Cardiac muscle cell (in vitro differentiated cells and primary cell): ENCODE results near the gene VWA8. TPM values are rescaled to one million over a fixed set of nuclear protein-coding genes. Genes with fewer than 3 reads are reported as not detected.
"Not testable (repeated sequence)": the region's sequence is repeated elsewhere in the genome, so short reads cannot be mapped to it uniquely, and the experiment has no call there.

Source experiments
- DNase-seq, 2 donors: peaks; one replicate each; pipeline versions ENCODE4 v3.0.0 to v3.0.0-alpha.2; 2010 to 2017; ENCODE audit warnings: low read depth in 1 of 2, low spot score in 1 of 2
- H3K27ac ChIP-seq: fragments of 200-600 bp; sonication (generic); 2 replicates; pipeline ENCODE4 v1.5.1; 2016
- H3K27me3 ChIP-seq: fragments of 200-600 bp; sonication (generic); 2 replicates; pipeline ENCODE4 v1.6.0; 2016; ENCODE audit warnings: control low read depth
- H3K36me3 ChIP-seq: fragments of 200-600 bp; sonication (generic); 2 replicates; pipeline ENCODE4 v1.5.1; 2016; ENCODE audit warnings: control low read depth
- H3K4me1 ChIP-seq: fragments of 200-600 bp; sonication (generic); 2 replicates; pipeline ENCODE4 v1.8.1; 2017; ENCODE audit warnings: low read depth, mild to moderate bottlenecking, mixed run types
- H3K4me3 ChIP-seq: fragments of 200-600 bp; sonication (generic); 2 replicates; pipeline ENCODE4 v1.5.1; 2016; ENCODE audit warnings: mild to moderate bottlenecking
- H3K9me3 ChIP-seq: fragments of 200-600 bp; sonication (generic); 2 replicates; pipeline ENCODE4 v1.5.1; 2017; ENCODE audit warnings: low read depth, mild to moderate bottlenecking, control low read depth
- polyA plus RNA-seq: library from polyadenylated mRNA; unstranded; fragments of >200 nt; fragmentation: Nextera tagmentation; extraction: Ambion mirVana; gene quantifications from 2 replicates; pipeline ENCODE4 v1.2.1, GENCODE V29; 2016
- total RNA-seq: library from RNA; depleted of rRNA; stranded (reverse); fragments of >200 nt; gene quantifications from 2 replicates; pipeline ENCODE4 v1.2.3, GENCODE V29; 2016
- TF ChIP-seq, protein P1 (sequence below): IDR thresholded peaks from 2 replicates; pipeline ENCODE4 v1.5.1; 2012; ENCODE audit warnings: low read depth, mild to moderate bottlenecking, low read length

The VWA8 gene
- total and polyA plus RNA-seq, 2 experiments from 2014 or later, result 9.4 to 22.9 TPM

DNA sequence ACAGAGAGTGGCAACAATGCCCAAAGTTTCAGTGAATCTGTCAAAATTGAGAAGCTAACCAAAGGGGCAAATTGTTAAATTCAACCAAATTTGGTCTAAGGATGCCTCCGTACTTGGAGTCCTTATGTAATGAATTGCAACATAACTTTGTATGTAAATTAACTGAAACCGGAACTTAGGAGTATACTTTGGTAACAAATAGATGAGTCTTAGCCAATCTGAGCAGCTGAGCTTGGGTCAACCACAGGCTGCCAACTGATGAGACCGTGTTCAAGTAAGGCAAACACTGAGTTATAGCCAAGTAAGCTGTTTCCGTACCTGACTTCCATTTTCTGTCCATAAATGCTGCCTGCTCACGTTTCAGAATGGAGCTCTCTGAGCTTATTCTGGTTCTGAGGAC, 5.3 kb downstream of the VWA8 start:
- TF ChIP-seq, protein P1, sequence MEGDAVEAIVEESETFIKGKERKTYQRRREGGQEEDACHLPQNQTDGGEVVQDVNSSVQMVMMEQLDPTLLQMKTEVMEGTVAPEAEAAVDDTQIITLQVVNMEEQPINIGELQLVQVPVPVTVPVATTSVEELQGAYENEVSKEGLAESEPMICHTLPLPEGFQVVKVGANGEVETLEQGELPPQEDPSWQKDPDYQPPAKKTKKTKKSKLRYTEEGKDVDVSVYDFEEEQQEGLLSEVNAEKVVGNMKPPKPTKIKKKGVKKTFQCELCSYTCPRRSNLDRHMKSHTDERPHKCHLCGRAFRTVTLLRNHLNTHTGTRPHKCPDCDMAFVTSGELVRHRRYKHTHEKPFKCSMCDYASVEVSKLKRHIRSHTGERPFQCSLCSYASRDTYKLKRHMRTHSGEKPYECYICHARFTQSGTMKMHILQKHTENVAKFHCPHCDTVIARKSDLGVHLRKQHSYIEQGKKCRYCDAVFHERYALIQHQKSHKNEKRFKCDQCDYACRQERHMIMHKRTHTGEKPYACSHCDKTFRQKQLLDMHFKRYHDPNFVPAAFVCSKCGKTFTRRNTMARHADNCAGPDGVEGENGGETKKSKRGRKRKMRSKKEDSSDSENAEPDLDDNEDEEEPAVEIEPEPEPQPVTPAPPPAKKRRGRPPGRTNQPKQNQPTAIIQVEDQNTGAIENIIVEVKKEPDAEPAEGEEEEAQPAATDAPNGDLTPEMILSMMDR, result no peak
- Histone ChIP-seq H3K36me3 (no peaks in the 10 kb centered on the region), H3K27me3 (no peaks in the 10 kb centered on the region), H3K27ac (no peak overlapping the region), H3K4me3 (no peak overlapping the region), H3K4me1 (peaks cover 17% of the 10 kb centered on the region), H3K9me3 (no peaks in the 10 kb centered on the region)
- DNase-seq, result no peak

GRCh38 chr13:41954226-41954625, 6.7 kb downstream of the VWA8 start:
- Histone ChIP-seq H3K27ac (no peak overlapping the region), H3K4me1 (peaks cover 12% of the 10 kb centered on the region), H3K36me3 (no peaks in the 10 kb centered on the region), H3K27me3 (no peaks in the 10 kb centered on the region), H3K9me3 (no peaks in the 10 kb centered on the region), H3K4me3 (no peak overlapping the region)
- DNase-seq, result no peak
- TF ChIP-seq, protein P1, result no peak

- DNase-seq, result no peak
- Histone ChIP-seq H3K9me3 (no peaks in the 10 kb centered on the region), H3K27ac (no peak overlapping the region), H3K4me1 (peaks cover 9% of the 10 kb centered on the region), H3K27me3 (no peaks in the 10 kb centered on the region), H3K36me3 (no peaks in the 10 kb centered on the region), H3K4me3 (no peak overlapping the region)
- TF ChIP-seq, protein P1, result no peak
Observed at GRCh38 chr13:41952749-41953148, 8.2 kb downstream of the VWA8 start.

- H3K4me1 ChIP-seq, H3K27me3 ChIP-seq, H3K36me3 ChIP-seq, H3K27ac ChIP-seq, DNase-seq, H3K9me3 ChIP-seq, H3K4me3 ChIP-seq: not testable (repeated sequence)
Observed at GRCh38 chr13:41949104-41949503, 11.8 kb downstream of the VWA8 start.

GRCh38 chr13:41945926-41946325, 15.0 kb downstream of the VWA8 start:
- Histone ChIP-seq H3K27ac (no peak overlapping the region), H3K27me3 (no peaks in the 10 kb centered on the region), H3K4me3 (no peak overlapping the region), H3K36me3 (no peaks in the 10 kb centered on the region), H3K9me3 (no peaks in the 10 kb centered on the region), H3K4me1 (peaks cover 24% of the 10 kb centered on the region)
- TF ChIP-seq, protein P1, result no peak
- DNase-seq, result no peak

- H3K4me1 ChIP-seq, result peaks cover 31% of the 10 kb centered on the region
- H3K4me3 ChIP-seq, result no peak overlapping the region
- H3K27me3 ChIP-seq, result no peaks in the 10 kb centered on the region
- TF ChIP-seq, protein P1, result no peak
- H3K36me3 ChIP-seq, result no peaks in the 10 kb centered on the region
- H3K9me3 ChIP-seq, result no peaks in the 10 kb centered on the region
- H3K27ac ChIP-seq, result no peak overlapping the region
- DNase-seq, result no peak
Observed at GRCh38 chr13:41944635-41945397, 16.1 kb downstream of the VWA8 start.
